GM12873 (cell line): Measurements from ENCODE around the gene AXL.
A peak's percentile ranks its signal among the peaks of the same experiment; 100 is the strongest.

Experiments used
- TF ChIP-seq, protein P1 (sequence below): IDR thresholded peaks from 2 replicates; pipeline ENCODE4 v1.5.1; 2012; ENCODE audit warnings: low read depth, mild to moderate bottlenecking, moderate library complexity, low read length, control low read depth; ENCODE audit not compliant: insufficient read depth; ENCODE audit errors: missing control alignments

AXL gene

DNA sequence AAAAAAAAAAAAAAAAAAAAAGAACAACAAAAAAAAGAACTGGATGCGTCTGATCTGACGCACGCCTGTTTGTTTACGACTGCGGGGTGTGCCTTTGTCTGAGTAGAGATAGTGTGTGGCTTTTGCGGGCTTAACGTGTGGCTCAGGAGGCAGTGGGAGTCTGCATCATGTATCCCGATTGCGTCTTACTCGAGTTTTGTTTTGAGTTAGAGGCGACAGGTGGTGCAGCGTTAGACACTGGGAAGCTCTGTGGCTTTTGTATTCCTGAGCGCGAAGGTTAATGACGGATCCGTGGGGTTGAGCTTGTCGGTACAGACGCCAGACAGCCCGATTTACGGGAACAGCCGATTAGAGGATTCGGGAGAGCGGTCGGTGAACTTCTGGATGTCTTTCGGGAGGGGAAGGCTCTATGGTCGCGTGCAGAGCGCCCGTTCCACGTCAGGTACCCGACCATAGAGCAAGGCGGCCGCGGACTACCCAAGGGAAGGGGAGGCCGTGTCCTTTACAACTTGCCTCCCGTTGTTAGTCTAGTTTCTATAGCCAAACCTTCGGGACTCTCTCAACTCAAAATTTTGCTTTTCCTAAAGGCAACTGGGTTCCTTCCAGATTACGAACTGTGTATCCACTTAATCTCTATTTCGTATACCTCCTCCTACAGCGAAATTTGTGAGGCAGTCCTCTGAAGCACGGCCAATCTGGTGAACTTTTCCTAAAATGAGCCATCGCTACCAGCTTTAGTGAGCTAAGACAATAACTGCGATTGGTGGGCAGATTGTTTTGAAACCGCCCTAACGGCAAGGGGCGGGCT, 44.2 kb downstream of the AXL start:
- TF ChIP-seq, protein P1, sequence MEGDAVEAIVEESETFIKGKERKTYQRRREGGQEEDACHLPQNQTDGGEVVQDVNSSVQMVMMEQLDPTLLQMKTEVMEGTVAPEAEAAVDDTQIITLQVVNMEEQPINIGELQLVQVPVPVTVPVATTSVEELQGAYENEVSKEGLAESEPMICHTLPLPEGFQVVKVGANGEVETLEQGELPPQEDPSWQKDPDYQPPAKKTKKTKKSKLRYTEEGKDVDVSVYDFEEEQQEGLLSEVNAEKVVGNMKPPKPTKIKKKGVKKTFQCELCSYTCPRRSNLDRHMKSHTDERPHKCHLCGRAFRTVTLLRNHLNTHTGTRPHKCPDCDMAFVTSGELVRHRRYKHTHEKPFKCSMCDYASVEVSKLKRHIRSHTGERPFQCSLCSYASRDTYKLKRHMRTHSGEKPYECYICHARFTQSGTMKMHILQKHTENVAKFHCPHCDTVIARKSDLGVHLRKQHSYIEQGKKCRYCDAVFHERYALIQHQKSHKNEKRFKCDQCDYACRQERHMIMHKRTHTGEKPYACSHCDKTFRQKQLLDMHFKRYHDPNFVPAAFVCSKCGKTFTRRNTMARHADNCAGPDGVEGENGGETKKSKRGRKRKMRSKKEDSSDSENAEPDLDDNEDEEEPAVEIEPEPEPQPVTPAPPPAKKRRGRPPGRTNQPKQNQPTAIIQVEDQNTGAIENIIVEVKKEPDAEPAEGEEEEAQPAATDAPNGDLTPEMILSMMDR: no peak

DNA sequence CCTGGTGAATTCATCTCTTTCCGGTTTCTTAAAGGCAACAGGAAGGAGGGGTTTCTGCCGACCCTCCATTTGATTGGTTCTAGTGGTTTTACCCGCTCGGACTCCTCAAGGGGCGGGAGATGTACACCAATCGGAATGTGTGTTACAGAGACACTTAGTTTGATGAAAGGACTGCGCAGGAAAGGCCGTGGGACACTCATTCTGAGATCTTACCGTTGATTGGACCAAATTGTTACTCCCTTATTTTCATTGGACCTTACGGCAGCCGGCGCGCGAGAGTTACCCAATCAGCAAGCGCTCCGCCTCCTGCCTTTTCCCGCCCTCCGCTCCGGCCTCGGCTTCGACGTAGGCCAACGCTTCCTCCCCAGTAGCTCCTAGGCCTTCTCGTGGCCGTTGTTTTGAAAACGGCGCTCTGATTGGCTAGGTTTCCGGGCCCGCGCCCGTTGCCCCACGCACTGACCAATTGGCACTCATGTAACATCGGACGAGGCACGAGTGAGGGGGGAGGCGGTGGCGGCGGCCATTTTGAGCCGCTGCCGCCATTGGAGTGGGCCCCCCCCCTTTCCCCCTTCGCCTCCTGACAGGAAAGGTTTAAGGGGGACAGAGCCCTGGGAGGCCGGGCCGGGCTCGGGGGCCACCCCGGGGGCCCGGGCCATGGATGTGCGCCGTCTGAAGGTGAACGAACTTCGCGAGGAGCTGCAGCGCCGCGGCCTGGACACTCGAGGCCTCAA, 45.0 kb downstream of the AXL start, which contains the start of gene HNRNPUL1:
TSS of gene HNRNPUL1 (plus strand) at position 523 of the 731 bp plus-strand sequence. CDS start at position 655, 132 bp downstream.
- TF ChIP-seq, protein P1: peak; percentile 37

DNA sequence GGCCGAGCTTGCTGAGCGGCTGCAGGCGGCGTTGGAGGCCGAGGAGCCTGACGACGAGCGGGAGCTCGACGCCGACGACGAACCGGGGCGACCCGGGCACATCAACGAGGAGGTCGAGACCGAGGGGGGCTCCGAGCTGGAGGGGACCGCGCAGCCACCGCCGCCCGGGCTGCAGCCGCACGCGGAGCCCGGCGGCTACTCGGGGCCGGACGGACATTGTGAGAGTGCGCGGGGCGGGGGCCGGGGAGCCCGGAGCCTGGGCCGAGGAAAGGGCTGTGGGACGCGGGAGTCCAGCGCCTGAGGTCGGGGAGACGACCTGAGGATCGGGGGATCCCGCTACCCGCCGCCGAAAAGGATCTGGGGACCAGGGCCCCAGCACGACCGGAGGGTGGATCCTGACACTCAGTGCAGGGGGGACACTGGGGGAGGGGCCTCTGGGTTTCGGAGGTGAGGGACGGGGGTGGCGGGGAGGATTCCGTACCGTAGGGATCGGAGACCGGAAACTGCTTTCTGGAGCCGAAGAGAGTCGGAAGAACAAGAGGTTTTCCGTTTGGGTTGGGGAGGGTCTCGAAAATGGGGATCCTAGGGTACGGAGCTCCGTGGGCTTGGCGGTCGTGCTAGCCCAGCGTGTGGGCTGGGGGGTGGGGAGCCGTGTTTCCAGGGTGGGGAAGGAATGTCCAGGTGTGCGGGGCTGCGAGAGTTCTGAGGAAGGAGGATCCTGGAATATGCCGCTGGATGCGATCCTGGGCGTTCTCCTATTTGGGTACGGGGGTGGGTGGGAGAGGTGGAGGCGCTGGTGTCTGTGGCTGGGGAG, 45.8 kb downstream of the AXL start:
- TF ChIP-seq, protein P1: no peak

DNA sequence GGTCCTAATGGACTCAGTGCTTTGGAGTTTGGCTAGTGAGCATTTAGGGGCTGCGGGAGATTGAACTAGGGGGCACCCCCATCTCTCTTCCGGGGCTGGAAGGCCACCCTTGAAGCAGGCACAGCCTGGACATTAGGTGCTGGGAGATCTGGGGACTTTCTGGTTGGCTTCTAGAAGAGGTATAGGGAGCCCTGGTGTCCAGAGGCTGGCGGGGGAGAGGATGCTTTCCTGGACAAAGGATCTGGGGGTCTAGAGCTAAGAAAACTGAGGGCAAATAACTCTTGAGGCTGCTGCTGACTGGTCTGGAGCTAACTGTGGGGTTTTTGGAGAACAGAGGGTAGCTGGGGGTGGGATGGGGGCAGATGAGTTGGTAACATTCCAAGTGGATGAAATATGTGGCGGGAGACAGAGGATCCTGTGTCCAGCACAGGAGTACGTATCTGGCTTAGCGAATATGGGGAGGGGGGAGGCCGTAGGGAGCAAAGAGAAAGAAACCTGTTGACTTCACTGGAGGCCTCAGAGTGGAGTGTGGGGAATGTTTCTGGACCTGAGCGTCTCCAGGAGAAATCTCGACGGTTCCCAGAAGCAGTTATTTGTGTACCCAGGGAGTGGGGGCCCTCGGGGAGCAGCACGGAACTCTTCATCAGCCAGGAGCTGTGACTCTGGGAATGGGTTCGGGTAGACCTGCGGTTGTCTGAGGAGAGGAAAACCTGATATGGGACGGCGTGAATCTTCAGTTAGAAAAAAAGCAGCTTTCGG, 46.6 kb downstream of the AXL start:
- TF ChIP-seq, protein P1: no peak

DNA sequence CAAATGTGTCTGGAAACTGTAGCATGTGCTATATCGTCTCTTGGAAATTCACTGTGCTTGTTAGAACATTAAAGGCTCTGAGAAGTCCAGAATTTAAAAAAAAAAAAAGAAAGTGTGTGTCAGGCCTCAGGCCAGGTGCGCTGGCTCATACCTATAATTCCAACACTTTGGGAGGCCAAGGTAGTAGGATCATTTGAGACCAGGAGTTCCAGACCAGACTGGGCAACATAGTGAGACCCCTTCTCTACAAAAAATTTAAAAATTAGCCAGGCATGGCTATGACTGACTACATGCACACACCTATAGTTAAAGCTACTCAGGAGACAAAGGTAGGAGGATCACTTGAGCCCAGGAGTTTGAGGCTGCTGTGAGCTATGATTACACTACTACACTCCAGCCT, 50.0 kb downstream of the AXL start:
- TF ChIP-seq, protein P1: no peak

DNA sequence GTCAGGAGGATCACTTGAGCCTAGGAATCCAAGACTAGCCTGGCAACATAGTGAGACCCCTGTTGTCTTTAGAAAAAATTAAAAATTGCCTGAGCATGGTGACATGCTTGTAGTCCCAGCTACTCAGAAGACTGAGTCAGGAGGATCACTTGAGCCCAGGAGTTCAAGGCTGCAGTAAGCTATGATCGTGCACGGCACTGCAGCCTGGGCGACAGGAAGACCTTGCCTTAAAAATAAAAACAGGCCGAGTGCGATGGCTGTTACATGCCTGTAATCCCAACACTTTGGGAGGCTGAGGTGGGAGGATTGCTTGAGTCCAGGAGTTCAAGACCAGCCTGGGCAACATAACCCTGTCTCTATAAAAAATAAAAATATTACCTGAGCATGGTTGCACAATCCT, 50.5 kb downstream of the AXL start:
- TF ChIP-seq, protein P1: no peak

DNA sequence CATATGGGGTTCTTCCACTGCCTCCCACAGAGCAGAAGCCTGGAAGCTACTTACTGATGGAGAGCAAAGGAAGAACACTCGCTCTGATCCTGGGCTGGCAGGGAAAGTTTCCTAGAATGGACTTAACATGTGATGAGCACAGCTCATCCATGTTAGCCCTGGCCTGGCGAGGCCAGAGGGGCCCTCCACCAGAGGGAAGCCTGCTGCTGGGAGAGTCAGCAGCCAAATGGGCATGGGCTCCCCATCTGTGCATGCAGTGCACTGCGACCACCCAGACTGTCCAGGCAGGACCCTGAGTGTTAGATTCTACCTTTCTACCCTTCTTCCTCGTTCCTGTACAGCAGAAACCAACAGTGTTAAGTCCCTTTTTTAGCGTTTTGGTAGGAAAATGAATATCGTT, 54.1 kb downstream of the AXL start:
- TF ChIP-seq, protein P1: no peak
